Metanephros (tissue), 2 donors: ENCODE measurements around the gene PFKFB4. TPM values are rescaled to one million over a fixed set of nuclear protein-coding genes. Genes with fewer than 3 reads are reported as not detected.

ENCODE experiments used
- small RNA-seq: library from RNA; depleted of rRNA; stranded (forward); fragments of <200 nt; gene quantifications from one replicate; pipeline ENCODE3, GENCODE V24; 2014; ENCODE audit warnings: low replicate concordance
- total RNA-seq: library from RNA; depleted of rRNA; stranded (reverse); fragments of >200 nt; gene quantifications from one replicate; pipeline ENCODE4 v1.2.3, GENCODE V29; 2014

The PFKFB4 gene
- total RNA-seq = 8.2 TPM

GRCh38 chr3:48556796-48557626 lies at the start of gene PFKFB4:
Gene PFKFB4, minus strand, starts transcription at chr3:48556803. Its CDS starts 26 bp downstream, at chr3:48556777.

DNA sequence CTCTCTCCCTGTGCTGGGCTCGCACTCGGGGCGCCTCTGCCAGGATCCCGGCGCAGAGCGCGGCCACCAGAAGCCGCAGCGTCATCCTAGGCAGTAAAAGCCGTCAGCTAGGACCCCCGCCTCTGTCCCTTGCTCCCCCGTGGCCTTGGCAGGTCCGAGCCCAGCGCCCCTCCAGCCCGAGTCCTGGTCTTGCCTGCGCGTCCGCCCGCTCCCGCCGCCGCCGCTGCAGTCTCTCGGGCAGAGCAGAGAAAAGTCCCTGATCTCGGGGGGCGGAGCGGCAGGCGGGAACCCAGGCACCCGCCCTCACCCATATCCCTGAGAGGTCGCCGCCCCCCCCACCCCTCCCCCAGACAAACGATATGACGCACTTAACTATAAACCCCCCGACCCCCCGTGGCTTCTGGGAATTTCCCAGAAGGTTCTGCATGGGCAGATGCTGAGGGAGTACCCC lies 38.5 kb upstream of the PFKFB4 start, which contains the start of gene COL7A1:
COL7A1 (minus strand) TSS at position 255 of the 451 bp plus-strand sequence; CDS start at position 85, 170 bp downstream.

DNA sequence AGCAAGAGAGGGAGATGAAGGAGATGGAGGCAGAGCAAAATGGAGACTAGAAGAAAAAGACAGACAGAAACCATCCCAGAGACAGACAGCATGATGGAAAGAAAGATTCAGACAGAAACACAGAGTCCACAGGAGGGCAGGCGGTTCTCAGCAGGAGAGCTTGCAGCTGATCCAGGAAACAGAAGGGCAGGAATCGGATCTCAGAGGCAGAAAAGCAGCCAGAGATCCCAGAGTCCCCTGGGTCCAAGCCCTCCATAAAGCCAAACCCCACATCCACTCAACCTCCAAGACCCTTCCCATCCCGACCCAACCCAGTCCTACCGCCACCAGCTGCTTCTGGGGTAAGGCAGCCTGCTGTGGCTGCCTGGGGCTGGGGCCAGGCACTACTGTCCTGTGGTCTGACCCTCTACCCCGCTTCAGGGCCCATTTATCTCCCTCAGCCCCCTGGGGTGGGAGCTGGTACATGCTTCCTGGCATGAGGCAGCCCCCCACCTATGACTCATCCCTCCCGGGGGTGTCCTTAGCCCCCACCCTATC lies 6.8 kb upstream of the PFKFB4 start, which contains the start of gene UCN2:
UCN2 (minus strand) TSS at position 400 of the 537 bp plus-strand sequence. CDS start 657 bp downstream, outside the sequence.

DNA sequence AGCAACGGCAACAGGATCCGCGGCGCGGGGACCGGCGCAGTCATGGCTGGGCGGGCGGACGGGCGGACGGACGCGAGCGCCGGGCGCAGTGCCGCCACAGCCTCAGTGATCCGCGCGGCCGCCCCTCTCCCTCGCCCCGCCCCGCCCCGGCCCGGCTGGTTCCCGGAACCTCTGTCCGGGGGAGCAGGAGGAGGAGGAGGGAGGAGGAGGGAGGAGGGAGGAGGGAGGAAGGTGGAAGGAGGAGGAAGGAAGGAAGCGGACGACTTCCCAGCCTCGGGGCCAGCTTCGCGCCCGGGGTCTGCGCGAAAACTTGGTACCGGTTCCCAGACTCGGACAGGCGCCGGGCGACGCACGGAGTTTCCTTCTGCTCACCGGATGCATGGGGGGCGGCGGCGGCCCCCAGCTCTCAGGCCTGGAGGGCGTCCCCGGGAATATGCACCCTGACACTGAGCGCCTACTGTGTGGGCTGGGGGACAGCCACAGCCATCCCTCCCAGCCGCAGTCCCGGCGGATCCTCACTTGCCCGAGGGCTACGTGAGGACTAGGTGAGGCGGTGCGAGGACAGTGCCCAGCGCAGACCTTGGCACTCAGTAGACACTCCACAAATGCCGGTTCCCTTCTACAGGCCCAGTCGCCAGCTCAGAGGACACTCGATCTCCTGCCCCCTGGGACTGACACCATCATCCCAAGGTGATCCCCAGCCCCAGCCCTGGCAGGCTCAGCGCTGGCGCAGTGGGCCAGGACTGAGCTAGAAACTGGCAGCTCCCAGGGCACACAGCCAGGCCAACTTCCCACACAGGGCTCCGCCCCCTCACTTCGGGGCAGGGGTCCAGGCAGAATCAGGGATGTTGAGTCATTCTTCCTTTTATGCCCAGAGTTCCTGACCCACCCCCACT lies 52.3 kb downstream of the PFKFB4 start, which contains the start of gene SHISA5:
SHISA5 (minus strand) TSS at position 124 of the 896 bp plus-strand sequence; CDS start at position 44, 80 bp downstream.

Small RNAs within 50 kb of the gene (small RNA-seq; reads per million reads assigned to genes)
- gene MIR6823 = not detected

Other genes starting within 250 kb of the PFKFB4 start
- gene SPINK8, start 223.1 kb downstream of the PFKFB4 start, total RNA-seq = not detected
- gene FBXW12, start 184.6 kb downstream of the PFKFB4 start, total RNA-seq = 0.23 TPM
- gene PLXNB1, start 126.7 kb downstream of the PFKFB4 start, total RNA-seq = 202 TPM
- 18.6 TPM for gene CCDC51, start 116.7 kb downstream of the PFKFB4 start, total RNA-seq
- 106 TPM for gene TMA7, start 116.5 kb downstream of the PFKFB4 start, total RNA-seq
- 5.8 TPM for gene ATRIP, start 110.1 kb downstream of the PFKFB4 start, total RNA-seq
- gene SHISA5, start 52.6 kb downstream of the PFKFB4 start, total RNA-seq = 67.4 TPM
- 0.29 TPM for gene UCN2, start 7.0 kb upstream of the PFKFB4 start, total RNA-seq
- 27.4 TPM for gene COL7A1, start 38.5 kb upstream of the PFKFB4 start, total RNA-seq
- gene UQCRC1, start 52.8 kb upstream of the PFKFB4 start, total RNA-seq = 253 TPM
- not detected for gene TMEM89, start 65.0 kb upstream of the PFKFB4 start, total RNA-seq
- 25.6 TPM for gene SLC26A6, start 78.7 kb upstream of the PFKFB4 start, total RNA-seq
- gene CELSR3, start 106.1 kb upstream of the PFKFB4 start, total RNA-seq = 0.70 TPM
- 19.3 TPM for gene NCKIPSD, start 129.1 kb upstream of the PFKFB4 start, total RNA-seq
- 111 TPM for gene IP6K2, start 160.4 kb upstream of the PFKFB4 start, total RNA-seq